Esophagus muscularis mucosa (tissue), 4 donors: ENCODE results near the gene LRP8. TPM values are rescaled to one million over a fixed set of nuclear protein-coding genes. Genes with fewer than 3 reads are reported as not detected.

ENCODE experiments used
- DNase-seq: peaks from one replicate; pipeline ENCODE4 v3.0.0-alpha.2; 2017; ENCODE audit errors: extremely low spot score
- H3K27ac ChIP-seq, 4 donors: fragments of 200-600 bp; sonication (generic); replicated peaks in 1 of 4; 1 replicate in 3 of 4; 2 replicates in 1 of 4; pipeline ENCODE4 v1.5.1; 2016 to 2019; ENCODE audit warnings: mild to moderate bottlenecking in 1 of 4
- H3K27me3 ChIP-seq, 4 donors: fragments of 200-600 bp; sonication (generic); one replicate each; pipeline versions ENCODE4 v1.5.1 to v1.6.0; 2016 to 2019
- H3K36me3 ChIP-seq, 4 donors: fragments of 200-600 bp; sonication (generic); one replicate each; pipeline ENCODE4 v1.5.1; 2016 to 2019
- H3K4me1 ChIP-seq, 4 donors: fragments of 200-600 bp; sonication (generic); one replicate each; pipeline ENCODE4 v1.5.1; 2016 to 2019
- H3K4me3 ChIP-seq, 4 donors: fragments of 200-600 bp; sonication (generic); 1 replicate in 2 of 4; 2 replicates in 2 of 4; pipeline ENCODE4 v1.5.1; 2016 to 2019; ENCODE audit warnings: mild to moderate bottlenecking in 4 of 4, moderate library complexity in 1 of 4
- H3K9me3 ChIP-seq, 4 donors: fragments of 200-600 bp; sonication (generic); 1 replicate in 3 of 4; 2 replicates in 1 of 4; pipeline ENCODE4 v1.5.1; 2016 to 2019
- CTCF ChIP-seq, 3 experiments: fragments of 200-600 bp in 2 of 3; fragments of 450-650 bp in 1 of 3; sonication (generic) in 2 of 3; IDR thresholded peaks; one replicate each; pipeline ENCODE4 v1.5.1; 2017 to 2019; ENCODE audit warnings: antibody characterized with exemption in 3 of 3, mild to moderate bottlenecking in 2 of 3, moderate library complexity in 1 of 3
- EP300 ChIP-seq: sonication (generic); formaldehyde crosslinking; IDR thresholded peaks from one replicate; pipeline ENCODE4 v1.6.1; 2017; ENCODE audit warnings: antibody characterized with exemption
- POLR2A ChIP-seq: fragments of 450-650 bp; IDR thresholded peaks from one replicate; pipeline ENCODE4 v1.6.1; 2017; ENCODE audit warnings: antibody characterized with exemption, moderate library complexity, mild to moderate bottlenecking, low read depth
- POLR2AphosphoS5 ChIP-seq, 2 donors: sonication (generic); formaldehyde crosslinking; IDR thresholded peaks; one replicate each; pipeline ENCODE4 v1.6.1; 2017; ENCODE audit warnings: antibody characterized with exemption in 2 of 2
- WGBS: methylation state at CpG from one replicate; pipeline ENCODE4 v1.1.5; 2018; 5-methylcytosine and 5-hydroxymethylcytosine counted together
- intact Hi-C: fragments of 100-400 bp; cut with DNase I; formaldehyde crosslinking; loops from one replicate; pipeline ENCODE4 v1.15.1; 2023
- total RNA-seq, 4 donors: library from RNA; depleted of rRNA; stranded (reverse); fragments of >200 nt; gene quantifications; one replicate each; pipeline versions ENCODE4 v1.1.0 to v1.2.1, GENCODE V29; 2016

The LRP8 gene
- total RNA-seq, 4 donors from 2014 or later, result 0.83 to 6.0 (median 1.9) TPM

GRCh38 chr1:53274541-53275185 lies 53.2 kb downstream of the LRP8 start:
- H3K4me1 ChIP-seq, result no peaks in the 10 kb centered on the region
- 97% methylated on average over 13 of the region's 13 CpGs for WGBS
- no peak overlapping the region for H3K27ac ChIP-seq
- no peak for DNase-seq
- no peaks in the 10 kb centered on the region for H3K36me3 ChIP-seq
- intact Hi-C loops, result no loop called here
- no peak overlapping the region for H3K4me3 ChIP-seq
- no peak for TF ChIP-seq POLR2A
- no peak for TF ChIP-seq CTCF (IDR thresholded peaks at IDR 0.05)
- H3K9me3 ChIP-seq, result no peaks in the 10 kb centered on the region
- H3K27me3 ChIP-seq, result peaks cover 0 to 9% (median 0%) of the 10 kb centered on the region in 4 donors

GRCh38 chr1:53274026-53274425 lies 53.8 kb downstream of the LRP8 start:
- intact Hi-C loops, result no loop called here
- Histone ChIP-seq H3K9me3 (no peaks in the 10 kb centered on the region), H3K27ac (no peak overlapping the region), H3K4me1 (no peaks in the 10 kb centered on the region), H3K4me3 (no peak overlapping the region), H3K36me3 (no peaks in the 10 kb centered on the region), H3K27me3 (peaks cover 0 to 9% (median 0%) of the 10 kb centered on the region in 4 donors)
- TF ChIP-seq EP300 (no peak), POLR2A (no peak), POLR2AphosphoS5 (IDR thresholded peaks at IDR 0.05) (no peak), CTCF (IDR thresholded peaks at IDR 0.05) (no peak)
- no peak for DNase-seq
- 96% methylated on average over 3 of the region's 4 CpGs for WGBS

GRCh38 chr1:53273526-53273925 lies 54.3 kb downstream of the LRP8 start:
- DNase-seq, result no peak
- Histone ChIP-seq H3K4me3 (no peak overlapping the region), H3K27ac (no peak overlapping the region), H3K4me1 (no peaks in the 10 kb centered on the region), H3K36me3 (no peaks in the 10 kb centered on the region), H3K27me3 (peaks cover 0 to 9% (median 0%) of the 10 kb centered on the region in 4 donors), H3K9me3 (no peaks in the 10 kb centered on the region)
- WGBS, result 83% methylated on average over 2 of the region's 2 CpGs
- intact Hi-C loops, result no loop called here
- no peak for TF ChIP-seq CTCF (IDR thresholded peaks at IDR 0.05)
- no peak for TF ChIP-seq EP300
- no peak for TF ChIP-seq POLR2A
- TF ChIP-seq POLR2AphosphoS5 (IDR thresholded peaks at IDR 0.05), result no peak

- 99% methylated on average over 4 of the region's 4 CpGs for WGBS
- intact Hi-C loops, result no loop called here
- DNase-seq, result no peak
Measured at GRCh38 chr1:53272349-53272748, 55.5 kb downstream of the LRP8 start.

More at GRCh38 chr1:53272349-53272748, 55.5 kb downstream of the LRP8 start:
- no peaks in the 10 kb centered on the region for H3K4me1 ChIP-seq
- no peak overlapping the region for H3K4me3 ChIP-seq
- H3K36me3 ChIP-seq, result no peaks in the 10 kb centered on the region
- TF ChIP-seq POLR2A (no peak), EP300 (no peak), POLR2AphosphoS5 (IDR thresholded peaks at IDR 0.05) (no peak), CTCF (IDR thresholded peaks at IDR 0.05) (no peak)
- H3K9me3 ChIP-seq, result no peaks in the 10 kb centered on the region
- peaks cover 0 to 6% (median 0%) of the 10 kb centered on the region in 4 donors for H3K27me3 ChIP-seq
- H3K27ac ChIP-seq, result no peak overlapping the region
